ENCODE results near the gene ZNF175. TPM values are rescaled to one million over a fixed set of nuclear protein-coding genes. Genes with fewer than 3 reads are reported as not detected.
A peak's percentile ranks its signal among the peaks of the same experiment; 100 is the strongest.

ZNF175 gene
- total RNA-seq, 2 experiments from 2014 or later = 8.3 to 10.1 TPM

- no peaks in the 10 kb centered on the region for H3K9me3 Mint-ChIP-seq (ENCODE audit: low read depth)
- H3K27ac Mint-ChIP-seq = no peak overlapping the region
- CTCF ChIA-PET = no interaction called here
- H3K27me3 Mint-ChIP-seq = peaks cover 43% of the 10 kb centered on the region
- no peaks in the 10 kb centered on the region for H3K36me3 Mint-ChIP-seq
- H3K4me3 Mint-ChIP-seq = no peak overlapping the region
- ATAC-seq (no peak), DNase-seq (no peak)
- no peaks in the 10 kb centered on the region for H3K4me1 Mint-ChIP-seq
These were observed 11.8 kb upstream of the ZNF175 start for GRCh38 chr19:51559240-51559639.

GRCh38 chr19:51560339-51560738 is 10.7 kb upstream of the ZNF175 start:
- CTCF ChIA-PET = no interaction called here
- Mint-ChIP-seq H3K4me3 (no peak overlapping the region), H3K27ac (no peak overlapping the region), H3K27me3 (peaks cover 39% of the 10 kb centered on the region), H3K4me1 (no peaks in the 10 kb centered on the region), H3K36me3 (no peaks in the 10 kb centered on the region), H3K9me3 (ENCODE audit: low read depth) (no peaks in the 10 kb centered on the region)
- ATAC-seq = no peak
- no peak for DNase-seq

- no peak for DNase-seq
- Mint-ChIP-seq H3K4me3 (no peak overlapping the region), H3K9me3 (ENCODE audit: low read depth) (no peaks in the 10 kb centered on the region), H3K4me1 (peaks cover 3% of the 10 kb centered on the region), H3K36me3 (no peaks in the 10 kb centered on the region), H3K27me3 (peaks cover 40% of the 10 kb centered on the region), H3K27ac (no peak overlapping the region)
- no peak for ATAC-seq
- CTCF ChIA-PET = no interaction called here
These were observed 6.3 kb upstream of the ZNF175 start for GRCh38 chr19:51564791-51565190.

GRCh38 chr19:51565583-51565982 is 5.5 kb upstream of the ZNF175 start:
- H3K9me3 Mint-ChIP-seq (ENCODE audit: low read depth) = no peaks in the 10 kb centered on the region
- H3K27me3 Mint-ChIP-seq = peaks cover 40% of the 10 kb centered on the region
- H3K4me1 Mint-ChIP-seq = peaks cover 6% of the 10 kb centered on the region
- H3K27ac Mint-ChIP-seq = no peak overlapping the region
- DNase-seq (no peak), ATAC-seq (no peak)
- H3K4me3 Mint-ChIP-seq = no peak overlapping the region
- peaks cover 2% of the 10 kb centered on the region for H3K36me3 Mint-ChIP-seq
- CTCF ChIA-PET = no interaction called here

GRCh38 chr19:51566489-51567100 is 4.5 kb upstream of the ZNF175 start:
- CTCF ChIA-PET = no interaction called here
- no peaks in the 10 kb centered on the region for H3K9me3 Mint-ChIP-seq (ENCODE audit: low read depth)
- H3K36me3 Mint-ChIP-seq = peaks cover 2% of the 10 kb centered on the region
- H3K4me1 Mint-ChIP-seq = peaks cover 15% of the 10 kb centered on the region
- H3K27me3 Mint-ChIP-seq = peaks cover 34% of the 10 kb centered on the region
- H3K27ac Mint-ChIP-seq = no peak overlapping the region
- ATAC-seq (no peak), DNase-seq (no peak)
- no peak overlapping the region for H3K4me3 Mint-ChIP-seq

- peaks cover 2% of the 10 kb centered on the region for H3K36me3 Mint-ChIP-seq
- ATAC-seq = no peak
- no peak overlapping the region for H3K27ac Mint-ChIP-seq
These were observed 3.5 kb upstream of the ZNF175 start for GRCh38 chr19:51567583-51567982.

GRCh38 chr19:51568456-51568855 is 2.6 kb upstream of the ZNF175 start:
- Mint-ChIP-seq H3K9me3 (ENCODE audit: low read depth) (no peaks in the 10 kb centered on the region), H3K27ac (no peak overlapping the region), H3K4me3 (no peak overlapping the region), H3K36me3 (peaks cover 6% of the 10 kb centered on the region), H3K27me3 (peaks cover 27% of the 10 kb centered on the region), H3K4me1 (peaks cover 24% of the 10 kb centered on the region)
- CTCF ChIA-PET = interaction anchor here (1.0 kb wide), 1 partner anchor 86 kb away, joined by 3 read pairs; no protein-coding TSS in a partner anchor
- ATAC-seq = no peak
- DNase-seq = no peak

More at GRCh38 chr19:51567583-51567982, 3.5 kb upstream of the ZNF175 start:
- H3K4me1 Mint-ChIP-seq = peaks cover 24% of the 10 kb centered on the region
- CTCF ChIA-PET = no interaction called here
- no peaks in the 10 kb centered on the region for H3K9me3 Mint-ChIP-seq (ENCODE audit: low read depth)
- H3K27me3 Mint-ChIP-seq = peaks cover 30% of the 10 kb centered on the region
- DNase-seq = no peak
- no peak overlapping the region for H3K4me3 Mint-ChIP-seq

- Mint-ChIP-seq H3K4me1 (peaks cover 28% of the 10 kb centered on the region), H3K9me3 (ENCODE audit: low read depth) (no peaks in the 10 kb centered on the region), H3K27ac (peak overlapping the region; percentile 50), H3K27me3 (peaks cover 14% of the 10 kb centered on the region), H3K4me3 (peak overlapping the region; percentile 79), H3K36me3 (peaks cover 19% of the 10 kb centered on the region)
- ATAC-seq (no peak), DNase-seq (no peak)
- CTCF ChIA-PET = interaction anchor here (0.6 to 1.0 kb wide), 2 partner anchors 86 to 141 kb away, joined by 3 to 5 read pairs; no protein-coding TSS in a partner anchor
These were observed 516 bp downstream of the ZNF175 start for GRCh38 chr19:51571599-51571998.

- DNase-seq (no peak), ATAC-seq (no peak)
- Mint-ChIP-seq H3K36me3 (peaks cover 26% of the 10 kb centered on the region), H3K4me1 (peaks cover 32% of the 10 kb centered on the region), H3K9me3 (ENCODE audit: low read depth) (no peaks in the 10 kb centered on the region), H3K4me3 (no peak overlapping the region), H3K27me3 (peaks cover 11% of the 10 kb centered on the region), H3K27ac (no peak overlapping the region)
- CTCF ChIA-PET = interaction anchor here (0.6 to 1.0 kb wide), 2 partner anchors 142 to 233 kb away, joined by 3 read pairs; no protein-coding TSS in a partner anchor
These were observed 1.3 kb downstream of the ZNF175 start for GRCh38 chr19:51572410-51572809.

GRCh38 chr19:51572908-51573307 is 1.8 kb downstream of the ZNF175 start:
- CTCF ChIA-PET = interaction anchor here (1.0 kb wide), 1 partner anchor 233 kb away, joined by 3 read pairs; no protein-coding TSS in a partner anchor
- Mint-ChIP-seq H3K9me3 (ENCODE audit: low read depth) (no peaks in the 10 kb centered on the region), H3K27ac (no peak overlapping the region), H3K4me3 (no peak overlapping the region), H3K4me1 (peaks cover 32% of the 10 kb centered on the region), H3K36me3 (peaks cover 28% of the 10 kb centered on the region), H3K27me3 (peaks cover 6% of the 10 kb centered on the region)
- ATAC-seq = no peak
- DNase-seq = no peak

GRCh38 chr19:51573331-51573730 is 2.2 kb downstream of the ZNF175 start:
- no peak for ATAC-seq
- CTCF ChIA-PET = interaction anchor here (1.0 kb wide), 1 partner anchor 234 kb away, joined by 3 read pairs; no protein-coding TSS in a partner anchor
- H3K4me1 Mint-ChIP-seq = peaks cover 32% of the 10 kb centered on the region
- DNase-seq = no peak
- peaks cover 2% of the 10 kb centered on the region for H3K27me3 Mint-ChIP-seq
- H3K9me3 Mint-ChIP-seq (ENCODE audit: low read depth) = no peaks in the 10 kb centered on the region
- H3K27ac Mint-ChIP-seq = no peak overlapping the region
- peaks cover 30% of the 10 kb centered on the region for H3K36me3 Mint-ChIP-seq
- H3K4me3 Mint-ChIP-seq = no peak overlapping the region

GRCh38 chr19:51576850-51577249 is 5.8 kb downstream of the ZNF175 start:
- Mint-ChIP-seq H3K36me3 (peaks cover 53% of the 10 kb centered on the region), H3K9me3 (ENCODE audit: low read depth) (peaks cover 2% of the 10 kb centered on the region)

GRCh38 chr19:51586103-51586728 is 15.1 kb downstream of the ZNF175 start:
- ATAC-seq = no peak
- H3K27ac Mint-ChIP-seq = no peak overlapping the region
- no peaks in the 10 kb centered on the region for H3K4me1 Mint-ChIP-seq
- peaks cover 45% of the 10 kb centered on the region for H3K9me3 Mint-ChIP-seq (ENCODE audit: low read depth)
- CTCF ChIA-PET = interaction anchor here (0.7 kb wide), 1 partner anchor 71 kb away, joined by 3 read pairs; no protein-coding TSS in a partner anchor
- no peak overlapping the region for H3K4me3 Mint-ChIP-seq
- peaks cover 75% of the 10 kb centered on the region for H3K36me3 Mint-ChIP-seq
- no peaks in the 10 kb centered on the region for H3K27me3 Mint-ChIP-seq
- DNase-seq = no peak

More at GRCh38 chr19:51576850-51577249, 5.8 kb downstream of the ZNF175 start:
- Mint-ChIP-seq H3K4me3 (no peak overlapping the region), H3K27me3 (no peaks in the 10 kb centered on the region), H3K27ac (peak overlapping the region; percentile 17), H3K4me1 (peaks cover 18% of the 10 kb centered on the region)
- no peak for ATAC-seq
- DNase-seq = no peak
- CTCF ChIA-PET = no interaction called here

- CTCF ChIA-PET = interaction anchor here (0.7 kb wide), 1 partner anchor 70 kb away, joined by 3 read pairs; no protein-coding TSS in a partner anchor
- no peaks in the 10 kb centered on the region for H3K27me3 Mint-ChIP-seq
- no peak overlapping the region for H3K27ac Mint-ChIP-seq
- H3K4me3 Mint-ChIP-seq = no peak overlapping the region
- DNase-seq (no peak), ATAC-seq (no peak)
- peaks cover 70% of the 10 kb centered on the region for H3K36me3 Mint-ChIP-seq
- peaks cover 44% of the 10 kb centered on the region for H3K9me3 Mint-ChIP-seq (ENCODE audit: low read depth)
- H3K4me1 Mint-ChIP-seq = no peaks in the 10 kb centered on the region
These were observed 15.7 kb downstream of the ZNF175 start for GRCh38 chr19:51586799-51587198.
